SK-N-SH (cell line): ENCODE results near the gene PDE4C. TPM values are rescaled to one million over a fixed set of nuclear protein-coding genes. Genes with fewer than 3 reads are reported as not detected.

Experiments
- CTCF ChIA-PET: fragments of 300-600, 350-600 bp; formaldehyde crosslinking; extraction: SDS; loops from one replicate; lab custom pipeline; 2021; lab: Yijun Ruan, JAX
- POLR2A ChIA-PET: fragments of 350-600 bp; sonication (Branson Sonifier 250); formaldehyde crosslinking; extraction: SDS; loops from one replicate; lab custom pipeline; 2020; ENCODE audit warnings: antibody characterized with exemption, inconsistent platforms; lab: Yijun Ruan, JAX
- DNase-seq: peaks from one replicate; pipeline ENCODE4 v3.0.0; 2012
- H2AFZ ChIP-seq: fragments of 200-600 bp; sonication (generic); 2 replicates; pipeline ENCODE4 v1.8.1; 2016; ENCODE audit warnings: antibody characterized with exemption, mild to moderate bottlenecking, low read depth
- H3F3A ChIP-seq: fragments of 200-600 bp; sonication (generic); replicated peaks from 2 replicates; pipeline ENCODE3; 2016; ENCODE audit warnings: antibody characterized with exemption, mild to moderate bottlenecking; ENCODE audit not compliant: insufficient read depth
- H3K27ac ChIP-seq, 2 experiments: fragments of 200-500 bp in 1 of 2; fragments of 200-600 bp in 1 of 2; sonication (Bioruptor generic) in 1 of 2; sonication (generic), shearing (Covaris generic) in 1 of 2; 2 replicates each; pipeline versions ENCODE4 v1.5.1 to v1.6.1; 2014 to 2016; ENCODE audit warnings: low read depth in 2 of 2, inconsistent platforms in 1 of 2, low read length in 1 of 2, mild to moderate bottlenecking in 1 of 2, mixed read lengths in 1 of 2
- H3K27me3 ChIP-seq: fragments of 200-600 bp; sonication (generic), shearing (Covaris generic); 2 replicates; pipeline ENCODE4 v1.6.1; 2016; ENCODE audit warnings: mixed run types; ENCODE audit not compliant: insufficient read depth
- H3K36me3 ChIP-seq, 2 experiments: fragments of 200-500 bp in 1 of 2; fragments of 200-600 bp in 1 of 2; sonication (Bioruptor generic) in 1 of 2; sonication (generic) in 1 of 2; replicated peaks in 1 of 2; 2 replicates each; pipeline versions ENCODE3 to v1.5.1; 2014 to 2016; ENCODE audit warnings: low read length in 1 of 2, mild to moderate bottlenecking in 1 of 2; ENCODE audit not compliant: insufficient read depth in 2 of 2, control insufficient read depth in 1 of 2
- H3K4me1 ChIP-seq, 2 experiments: fragments of 200-500 bp in 1 of 2; fragments of 200-600 bp in 1 of 2; sonication (Bioruptor generic) in 1 of 2; sonication (generic), shearing (Covaris generic) in 1 of 2; 2 replicates each; pipeline versions ENCODE4 v1.5.1 to v1.6.1; 2014 to 2016; ENCODE audit warnings: low read depth in 1 of 2, low read length in 1 of 2, mixed run types in 1 of 2; ENCODE audit not compliant: insufficient read depth in 2 of 2, control insufficient read depth in 1 of 2
- H3K4me2 ChIP-seq: fragments of 200-600 bp; sonication (generic), shearing (Covaris generic); 2 replicates; pipeline ENCODE4 v1.6.1; 2017; ENCODE audit warnings: mixed run types
- H3K4me3 ChIP-seq, 2 experiments: fragments of 200-500 bp in 1 of 2; fragments of 200-600 bp in 1 of 2; sonication (Bioruptor generic) in 1 of 2; sonication (generic), shearing (Covaris generic) in 1 of 2; 2 replicates each; pipeline versions ENCODE4 v1.5.1 to v1.8.1; 2014 to 2016; ENCODE audit warnings: low read depth in 2 of 2, inconsistent platforms in 1 of 2, low read length in 1 of 2, mild to moderate bottlenecking in 1 of 2, mixed read lengths in 1 of 2, moderate library complexity in 1 of 2
- H3K79me2 ChIP-seq: fragments of 200-600 bp; sonication (generic); 2 replicates; pipeline ENCODE4 v1.8.1; 2017; ENCODE audit warnings: mild to moderate bottlenecking; ENCODE audit not compliant: insufficient read depth
- H3K9ac ChIP-seq: fragments of 200-600 bp; sonication (generic); 2 replicates; pipeline ENCODE4 v1.6.1; 2017; ENCODE audit warnings: mixed run types
- H3K9me2 ChIP-seq: fragments of 200-600 bp; sonication (generic); 2 replicates; pipeline ENCODE4 v1.6.1; 2017; ENCODE audit warnings: mixed run types
- H3K9me3 ChIP-seq: fragments of 200-600 bp; sonication (generic); 2 replicates; pipeline ENCODE4 v1.6.1; 2017; ENCODE audit warnings: mixed run types, mild to moderate bottlenecking, moderate library complexity
- H4K20me1 ChIP-seq: fragments of 200-600 bp; sonication (generic); 2 replicates; pipeline ENCODE4 v1.6.1; 2017; ENCODE audit warnings: mild to moderate bottlenecking, mixed run types; ENCODE audit not compliant: insufficient read depth
- ELF1 ChIP-seq: IDR thresholded peaks from 2 replicates; pipeline ENCODE4 v1.4.0; 2012
- EP300 ChIP-seq, 2 experiments: IDR thresholded peaks; 2 replicates each; pipeline versions ENCODE4 v1.4.0 to v1.6.1; 2012; ENCODE audit warnings: borderline replicate concordance in 1 of 2, low read depth in 1 of 2, low read length in 1 of 2
- FOXJ3 ChIP-seq: sonication (generic); formaldehyde crosslinking; IDR thresholded peaks from 2 replicates; pipeline ENCODE4 v1.5.1; 2020; ENCODE audit warnings: mild to moderate bottlenecking, missing genetic modification reagents
- GABPA ChIP-seq: IDR thresholded peaks from 2 replicates; pipeline ENCODE4 v1.4.0; 2012; ENCODE audit warnings: low read depth, mild to moderate bottlenecking
- IRF3 ChIP-seq: fragments of 150-350 bp; IDR thresholded peaks from 2 replicates; pipeline ENCODE4 v1.6.1; 2016; ENCODE audit warnings: mild to moderate bottlenecking, low read depth, low read length
- MEF2A ChIP-seq: IDR thresholded peaks from 2 replicates; pipeline ENCODE4 v1.4.0; 2012; ENCODE audit warnings: low read depth, borderline replicate concordance
- MXI1 ChIP-seq: IDR thresholded peaks from 2 replicates; pipeline ENCODE4 v1.6.1; 2012; ENCODE audit warnings: mild to moderate bottlenecking, low read depth, low read length, improper control_type of control experiment
- NFIC ChIP-seq: IDR thresholded peaks from 2 replicates; pipeline ENCODE4 v1.4.0; 2012; ENCODE audit warnings: borderline replicate concordance
- NRF1 ChIP-seq: IDR thresholded peaks from 2 replicates; pipeline ENCODE4 v1.6.1; 2012; ENCODE audit warnings: low read depth, mild to moderate bottlenecking, low read length
- SIN3A ChIP-seq: IDR thresholded peaks from 2 replicates; pipeline ENCODE4 v1.6.1; 2012; ENCODE audit warnings: low read depth, mild to moderate bottlenecking, low read length, moderate library complexity, borderline replicate concordance
- SMC3 ChIP-seq: IDR thresholded peaks from 2 replicates; pipeline ENCODE4 v1.6.1; 2012; ENCODE audit warnings: low read depth, low read length, improper control_type of control experiment
- TAF1 ChIP-seq: IDR thresholded peaks from 2 replicates; pipeline ENCODE4 v1.6.1; 2012; ENCODE audit warnings: low read depth, mild to moderate bottlenecking, low read length, moderate library complexity, borderline replicate concordance
- USF2 ChIP-seq: fragments of 150-350 bp; IDR thresholded peaks from 2 replicates; pipeline ENCODE4 v1.6.1; 2017; ENCODE audit warnings: antibody characterized with exemption, low read length, low read depth, borderline replicate concordance
- WGBS: methylation state at CpG from one replicate; pipeline ENCODE4 v1.1.6; 2017; ENCODE audit warnings: low lambda C conversion rate; 5-methylcytosine and 5-hydroxymethylcytosine counted together
- polyA plus RNA-seq, 3 experiments: library from polyadenylated mRNA; depleted of rRNA; stranded (reverse); fragments of >200 nt; gene quantifications; 2 replicates each; pipeline ENCODE4 v1.2.3, GENCODE V29; 2012
- TF ChIP-seq, protein P1 (sequence below): fragments of 200-600 bp; sonication (generic); IDR thresholded peaks from 2 replicates; pipeline ENCODE4 v1.6.1; 2017; ENCODE audit warnings: antibody characterized with exemption, mild to moderate bottlenecking, moderate library complexity
- TF ChIP-seq, protein P2 (sequence below): IDR thresholded peaks from 2 replicates; pipeline ENCODE4 v1.4.0; 2012; ENCODE audit warnings: low read depth, borderline replicate concordance
- TF ChIP-seq, protein P3 (sequence below): IDR thresholded peaks from 2 replicates; pipeline ENCODE4 v1.4.0; 2012; ENCODE audit warnings: low read depth
- TF ChIP-seq, protein P4 (sequence below): IDR thresholded peaks from 2 replicates; pipeline ENCODE4 v1.4.0; 2012; ENCODE audit warnings: low read depth, borderline replicate concordance

The PDE4C gene
- polyA plus RNA-seq, 1 of the 3 experiments (the other 2 are of a cell fraction), result 0.36 TPM

DNA sequence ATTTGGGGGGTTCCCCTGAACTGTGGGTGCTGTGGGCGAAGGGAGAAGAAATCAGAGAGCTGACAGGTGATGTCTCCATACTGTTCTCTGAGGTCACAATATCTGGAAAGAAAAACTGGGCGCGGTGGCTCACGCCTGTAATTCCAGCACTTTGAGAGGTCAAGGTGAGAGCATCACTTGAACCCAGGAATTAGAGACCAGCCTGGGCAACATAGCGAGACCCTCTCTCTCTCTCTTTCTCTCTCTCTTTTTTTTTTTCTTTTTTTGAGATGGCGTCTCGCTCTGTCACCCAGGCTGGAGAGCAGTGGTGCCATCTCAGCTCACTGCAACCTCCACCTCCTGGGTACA is 26.1 kb upstream of the PDE4C start:
- Histone ChIP-seq H3K36me3 (no peaks in the 10 kb centered on the region), H3K4me2 (no peak overlapping the region), H3K4me3 (no peak overlapping the region), H2AFZ (no peak overlapping the region), H3K27me3 (peaks cover 19% of the 10 kb centered on the region), H3K9me3 (no peaks in the 10 kb centered on the region), H3K4me1 (no peaks in the 10 kb centered on the region), H3K27ac (no peak overlapping the region), H3K9me2 (no peaks in the 10 kb centered on the region), H4K20me1 (no peaks in the 10 kb centered on the region), H3K79me2 (no peaks in the 10 kb centered on the region), H3K9ac (no peak overlapping the region), H3F3A (peaks cover 3% of the 10 kb centered on the region)
- TF ChIP-seq MXI1 (no peak), EP300 (IDR thresholded peaks at IDR 0.05; ENCODE audit: borderline replicate concordance in 1 of 2, low read depth in 1 of 2, low read length in 1 of 2) (no peak), SMC3 (no peak), USF2 (no peak), NFIC (no peak), SIN3A (no peak), NRF1 (no peak), TAF1 (no peak), GABPA (no peak), IRF3 (no peak), ELF1 (no peak), MEF2A (no peak), FOXJ3 (CRISPR knock-in tag) (no peak)
- TF ChIP-seq, protein P1, sequence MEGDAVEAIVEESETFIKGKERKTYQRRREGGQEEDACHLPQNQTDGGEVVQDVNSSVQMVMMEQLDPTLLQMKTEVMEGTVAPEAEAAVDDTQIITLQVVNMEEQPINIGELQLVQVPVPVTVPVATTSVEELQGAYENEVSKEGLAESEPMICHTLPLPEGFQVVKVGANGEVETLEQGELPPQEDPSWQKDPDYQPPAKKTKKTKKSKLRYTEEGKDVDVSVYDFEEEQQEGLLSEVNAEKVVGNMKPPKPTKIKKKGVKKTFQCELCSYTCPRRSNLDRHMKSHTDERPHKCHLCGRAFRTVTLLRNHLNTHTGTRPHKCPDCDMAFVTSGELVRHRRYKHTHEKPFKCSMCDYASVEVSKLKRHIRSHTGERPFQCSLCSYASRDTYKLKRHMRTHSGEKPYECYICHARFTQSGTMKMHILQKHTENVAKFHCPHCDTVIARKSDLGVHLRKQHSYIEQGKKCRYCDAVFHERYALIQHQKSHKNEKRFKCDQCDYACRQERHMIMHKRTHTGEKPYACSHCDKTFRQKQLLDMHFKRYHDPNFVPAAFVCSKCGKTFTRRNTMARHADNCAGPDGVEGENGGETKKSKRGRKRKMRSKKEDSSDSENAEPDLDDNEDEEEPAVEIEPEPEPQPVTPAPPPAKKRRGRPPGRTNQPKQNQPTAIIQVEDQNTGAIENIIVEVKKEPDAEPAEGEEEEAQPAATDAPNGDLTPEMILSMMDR, result no peak
- TF ChIP-seq, protein P2, sequence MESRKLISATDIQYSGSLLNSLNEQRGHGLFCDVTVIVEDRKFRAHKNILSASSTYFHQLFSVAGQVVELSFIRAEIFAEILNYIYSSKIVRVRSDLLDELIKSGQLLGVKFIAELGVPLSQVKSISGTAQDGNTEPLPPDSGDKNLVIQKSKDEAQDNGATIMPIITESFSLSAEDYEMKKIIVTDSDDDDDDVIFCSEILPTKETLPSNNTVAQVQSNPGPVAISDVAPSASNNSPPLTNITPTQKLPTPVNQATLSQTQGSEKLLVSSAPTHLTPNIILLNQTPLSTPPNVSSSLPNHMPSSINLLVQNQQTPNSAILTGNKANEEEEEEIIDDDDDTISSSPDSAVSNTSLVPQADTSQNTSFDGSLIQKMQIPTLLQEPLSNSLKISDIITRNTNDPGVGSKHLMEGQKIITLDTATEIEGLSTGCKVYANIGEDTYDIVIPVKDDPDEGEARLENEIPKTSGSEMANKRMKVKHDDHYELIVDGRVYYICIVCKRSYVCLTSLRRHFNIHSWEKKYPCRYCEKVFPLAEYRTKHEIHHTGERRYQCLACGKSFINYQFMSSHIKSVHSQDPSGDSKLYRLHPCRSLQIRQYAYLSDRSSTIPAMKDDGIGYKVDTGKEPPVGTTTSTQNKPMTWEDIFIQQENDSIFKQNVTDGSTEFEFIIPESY, result no peak
- TF ChIP-seq, protein P3, sequence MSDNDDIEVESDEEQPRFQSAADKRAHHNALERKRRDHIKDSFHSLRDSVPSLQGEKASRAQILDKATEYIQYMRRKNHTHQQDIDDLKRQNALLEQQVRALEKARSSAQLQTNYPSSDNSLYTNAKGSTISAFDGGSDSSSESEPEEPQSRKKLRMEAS, result no peak
- TF ChIP-seq, protein P4, sequence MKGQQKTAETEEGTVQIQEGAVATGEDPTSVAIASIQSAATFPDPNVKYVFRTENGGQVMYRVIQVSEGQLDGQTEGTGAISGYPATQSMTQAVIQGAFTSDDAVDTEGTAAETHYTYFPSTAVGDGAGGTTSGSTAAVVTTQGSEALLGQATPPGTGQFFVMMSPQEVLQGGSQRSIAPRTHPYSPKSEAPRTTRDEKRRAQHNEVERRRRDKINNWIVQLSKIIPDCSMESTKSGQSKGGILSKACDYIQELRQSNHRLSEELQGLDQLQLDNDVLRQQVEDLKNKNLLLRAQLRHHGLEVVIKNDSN, result no peak
- no peak for DNase-seq
- POLR2A ChIA-PET, result interaction anchor here (1.2 to 1.7 kb wide), 2 partner anchors 44 to 48 kb away, joined by 5 to 7 read pairs; no protein-coding TSS in a partner anchor
- 30% methylated on average over 7 of the region's 7 CpGs for WGBS
- CTCF ChIA-PET, result interaction anchor here (0.9 to 19.4 kb wide), 41 partner anchors 9 to 245 kb away, joined by 3 to 505 read pairs (median 7); partner anchors contain the start of genes JUND, LSM4, MPV17L2 and PDE4C
